WI38 (cell line): ENCODE results near the gene SPDEF.

Experiments used
- H3K4me3 ChIP-seq: 2 replicates; pipeline ENCODE4 v1.5.1; 2011; ENCODE audit warnings: low read depth, mild to moderate bottlenecking, control low read depth, low read length
- TF ChIP-seq, protein P1 (sequence below): IDR thresholded peaks from 2 replicates; pipeline ENCODE4 v1.5.1; 2012; ENCODE audit warnings: low read depth, mild to moderate bottlenecking, control low read depth, low read length

Gene SPDEF

DNA sequence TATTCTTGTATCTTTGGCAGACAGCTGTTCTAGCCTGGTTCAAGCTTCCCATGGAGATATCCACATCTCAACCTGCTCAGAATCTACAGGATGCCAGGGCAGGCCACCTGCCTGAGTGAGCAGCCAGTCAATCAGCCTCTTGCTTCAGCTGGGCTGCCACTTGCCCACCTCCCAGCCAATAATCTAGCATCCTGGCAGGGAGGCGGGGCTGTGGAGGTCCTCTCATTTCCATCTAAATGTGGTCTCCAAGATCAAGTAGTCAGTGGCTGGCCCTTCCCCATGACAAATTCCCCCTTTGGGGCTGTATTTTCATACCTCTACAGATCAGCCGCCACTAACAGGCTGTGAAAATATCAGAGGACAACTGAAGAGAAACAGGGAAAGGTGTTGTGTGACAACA is 33.0 kb upstream of the SPDEF start:
- TF ChIP-seq, protein P1, sequence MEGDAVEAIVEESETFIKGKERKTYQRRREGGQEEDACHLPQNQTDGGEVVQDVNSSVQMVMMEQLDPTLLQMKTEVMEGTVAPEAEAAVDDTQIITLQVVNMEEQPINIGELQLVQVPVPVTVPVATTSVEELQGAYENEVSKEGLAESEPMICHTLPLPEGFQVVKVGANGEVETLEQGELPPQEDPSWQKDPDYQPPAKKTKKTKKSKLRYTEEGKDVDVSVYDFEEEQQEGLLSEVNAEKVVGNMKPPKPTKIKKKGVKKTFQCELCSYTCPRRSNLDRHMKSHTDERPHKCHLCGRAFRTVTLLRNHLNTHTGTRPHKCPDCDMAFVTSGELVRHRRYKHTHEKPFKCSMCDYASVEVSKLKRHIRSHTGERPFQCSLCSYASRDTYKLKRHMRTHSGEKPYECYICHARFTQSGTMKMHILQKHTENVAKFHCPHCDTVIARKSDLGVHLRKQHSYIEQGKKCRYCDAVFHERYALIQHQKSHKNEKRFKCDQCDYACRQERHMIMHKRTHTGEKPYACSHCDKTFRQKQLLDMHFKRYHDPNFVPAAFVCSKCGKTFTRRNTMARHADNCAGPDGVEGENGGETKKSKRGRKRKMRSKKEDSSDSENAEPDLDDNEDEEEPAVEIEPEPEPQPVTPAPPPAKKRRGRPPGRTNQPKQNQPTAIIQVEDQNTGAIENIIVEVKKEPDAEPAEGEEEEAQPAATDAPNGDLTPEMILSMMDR: no peak
- no peak overlapping the region for H3K4me3 ChIP-seq

DNA sequence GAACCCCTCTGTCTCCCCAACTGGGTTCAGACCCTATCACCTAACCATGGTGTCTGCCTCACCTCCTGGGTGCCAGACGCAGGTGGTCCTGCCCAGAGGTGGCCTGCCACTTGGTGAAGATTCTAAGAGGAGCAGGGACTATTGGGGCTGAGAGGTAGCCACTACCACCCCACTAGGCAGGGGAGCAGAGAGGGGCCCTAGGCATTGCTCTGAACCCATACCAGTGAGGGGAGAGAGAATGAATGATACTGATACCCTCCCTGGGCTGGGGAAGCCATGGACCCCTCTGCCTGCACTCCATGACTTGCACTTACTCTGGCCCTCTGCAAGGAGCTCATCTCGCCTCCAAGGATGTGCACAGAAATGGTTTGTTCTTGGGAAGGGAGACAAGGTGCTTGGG is 31.7 kb upstream of the SPDEF start:
- H3K4me3 ChIP-seq: no peak overlapping the region
- TF ChIP-seq, protein P1: no peak

GRCh38 chr6:34587325-34587724 is 31.2 kb upstream of the SPDEF start:
- no peak overlapping the region for H3K4me3 ChIP-seq
- TF ChIP-seq, protein P1: no peak

DNA sequence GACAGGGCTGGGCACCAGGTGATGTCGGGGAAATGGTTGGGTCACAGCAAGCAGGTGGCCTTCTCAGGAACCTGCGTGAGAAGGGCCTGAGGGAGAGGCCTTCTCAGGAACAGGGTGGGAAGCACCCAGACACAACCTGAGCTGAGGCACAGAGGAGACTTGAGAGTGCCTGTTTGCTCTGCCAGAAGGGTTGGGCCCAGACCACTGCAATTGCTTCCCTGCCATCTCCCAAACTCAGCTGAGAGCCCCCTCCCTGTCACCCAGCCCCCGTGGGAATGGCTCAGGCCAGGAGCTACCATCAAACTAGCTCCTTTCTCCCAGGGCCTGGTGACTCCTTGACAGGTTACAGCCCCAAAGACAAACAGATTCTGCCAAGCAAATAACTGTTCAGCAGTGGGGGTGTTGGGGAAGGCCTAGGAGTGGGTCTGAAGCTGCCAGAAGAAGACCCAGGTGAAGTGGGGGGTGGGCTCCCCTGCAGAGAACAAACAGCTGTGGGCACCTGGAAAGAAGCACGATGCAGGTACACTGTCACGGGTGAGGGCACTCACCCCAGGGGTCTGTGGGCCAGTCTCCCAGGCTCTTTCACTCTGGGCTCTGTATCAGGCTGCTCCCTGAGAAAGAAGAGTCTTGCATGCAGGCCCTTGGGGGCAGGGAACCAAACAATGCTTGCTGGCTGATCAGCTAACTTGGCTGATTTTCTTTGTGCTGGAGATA is 30.4 kb upstream of the SPDEF start:
- TF ChIP-seq, protein P1: no peak

GRCh38 chr6:34585512-34586061 is 29.5 kb upstream of the SPDEF start:
- TF ChIP-seq, protein P1: no peak
- no peak overlapping the region for H3K4me3 ChIP-seq

More for the DNA sequence above, 30.4 kb upstream of the SPDEF start:
- H3K4me3 ChIP-seq: no peak overlapping the region

DNA sequence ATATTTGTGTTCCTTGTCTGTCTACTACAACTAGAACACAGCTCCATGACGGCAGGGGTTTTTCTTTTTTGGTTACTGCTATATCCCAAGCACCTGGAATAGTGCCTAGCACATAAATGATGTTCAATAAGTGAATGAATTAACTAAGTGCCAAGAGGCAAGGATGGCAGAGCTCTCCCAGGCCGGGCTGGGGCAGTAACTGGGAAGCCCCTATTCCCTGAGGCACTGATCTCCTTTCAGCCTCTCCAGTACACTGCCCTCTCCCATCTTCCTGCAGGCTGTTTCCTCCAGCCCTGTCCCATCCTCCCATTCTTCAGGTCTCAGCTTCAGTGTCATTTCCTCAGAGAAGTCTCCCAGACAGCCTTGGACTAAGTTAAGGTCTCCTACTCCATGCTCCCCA is 29.0 kb upstream of the SPDEF start:
- H3K4me3 ChIP-seq: no peak overlapping the region
- TF ChIP-seq, protein P1: no peak

GRCh38 chr6:34584694-34585093 is 28.6 kb upstream of the SPDEF start:
- no peak overlapping the region for H3K4me3 ChIP-seq
- TF ChIP-seq, protein P1: no peak
